Measurements from ENCODE around the gene ETV1.
"Not testable (repeated sequence)": the region's sequence is repeated elsewhere in the genome, so short reads cannot be mapped to it uniquely, and the experiment has no call there.

Gene ETV1

DNA sequence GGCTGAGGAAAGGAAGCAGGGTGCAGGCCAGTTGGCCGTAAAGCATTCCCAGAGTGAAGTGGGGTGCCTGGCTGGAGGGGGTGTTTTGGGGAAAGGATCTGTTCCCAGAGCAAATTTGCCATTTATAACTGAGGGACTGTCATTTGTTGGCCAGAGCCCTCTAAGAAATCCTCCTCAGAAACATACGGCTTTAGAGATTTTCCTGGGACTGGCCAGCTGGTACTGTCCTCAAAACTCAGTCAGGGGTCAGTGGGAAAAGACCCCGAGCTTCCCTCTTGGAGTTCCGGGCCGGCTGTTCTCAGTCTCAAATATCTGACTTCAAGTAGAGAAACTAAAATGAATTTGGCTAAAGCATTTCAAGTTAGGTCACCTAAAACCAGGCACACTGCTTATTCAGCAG lies 55.9 kb downstream of the ETV1 start:
- TF ChIP-seq, protein P1, sequence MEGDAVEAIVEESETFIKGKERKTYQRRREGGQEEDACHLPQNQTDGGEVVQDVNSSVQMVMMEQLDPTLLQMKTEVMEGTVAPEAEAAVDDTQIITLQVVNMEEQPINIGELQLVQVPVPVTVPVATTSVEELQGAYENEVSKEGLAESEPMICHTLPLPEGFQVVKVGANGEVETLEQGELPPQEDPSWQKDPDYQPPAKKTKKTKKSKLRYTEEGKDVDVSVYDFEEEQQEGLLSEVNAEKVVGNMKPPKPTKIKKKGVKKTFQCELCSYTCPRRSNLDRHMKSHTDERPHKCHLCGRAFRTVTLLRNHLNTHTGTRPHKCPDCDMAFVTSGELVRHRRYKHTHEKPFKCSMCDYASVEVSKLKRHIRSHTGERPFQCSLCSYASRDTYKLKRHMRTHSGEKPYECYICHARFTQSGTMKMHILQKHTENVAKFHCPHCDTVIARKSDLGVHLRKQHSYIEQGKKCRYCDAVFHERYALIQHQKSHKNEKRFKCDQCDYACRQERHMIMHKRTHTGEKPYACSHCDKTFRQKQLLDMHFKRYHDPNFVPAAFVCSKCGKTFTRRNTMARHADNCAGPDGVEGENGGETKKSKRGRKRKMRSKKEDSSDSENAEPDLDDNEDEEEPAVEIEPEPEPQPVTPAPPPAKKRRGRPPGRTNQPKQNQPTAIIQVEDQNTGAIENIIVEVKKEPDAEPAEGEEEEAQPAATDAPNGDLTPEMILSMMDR (IDR thresholded peaks at IDR 0.05; ENCODE audit: borderline replicate concordance, insufficient read depth, low read depth, low read length) = no peak
- H3K4me3 ChIP-seq (ENCODE audit: low read depth, low read length) = no peak overlapping the region

DNA sequence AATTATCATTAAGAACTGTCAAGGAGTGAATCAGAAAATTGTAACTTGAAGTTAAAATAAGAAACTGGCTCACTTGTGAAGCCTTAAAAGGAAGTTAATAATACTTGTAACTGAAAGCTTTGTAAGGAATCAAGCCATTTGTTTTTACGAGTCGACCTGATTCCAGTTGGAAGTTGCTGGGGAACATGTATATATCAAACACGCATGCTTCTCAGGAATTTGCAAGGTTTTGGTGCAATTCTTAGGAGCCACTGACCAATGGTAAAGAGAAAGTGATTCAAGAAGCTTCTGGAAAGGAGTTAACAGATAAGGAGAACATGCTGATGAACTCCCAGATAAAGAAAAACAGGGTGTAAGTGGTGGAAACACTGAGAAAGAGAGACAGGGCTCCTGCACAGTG lies 56.4 kb downstream of the ETV1 start:
- no peak overlapping the region for H3K4me3 ChIP-seq (ENCODE audit: low read depth, low read length)
- TF ChIP-seq, protein P1 (IDR thresholded peaks at IDR 0.05; ENCODE audit: borderline replicate concordance, insufficient read depth, low read depth, low read length) = no peak

DNA sequence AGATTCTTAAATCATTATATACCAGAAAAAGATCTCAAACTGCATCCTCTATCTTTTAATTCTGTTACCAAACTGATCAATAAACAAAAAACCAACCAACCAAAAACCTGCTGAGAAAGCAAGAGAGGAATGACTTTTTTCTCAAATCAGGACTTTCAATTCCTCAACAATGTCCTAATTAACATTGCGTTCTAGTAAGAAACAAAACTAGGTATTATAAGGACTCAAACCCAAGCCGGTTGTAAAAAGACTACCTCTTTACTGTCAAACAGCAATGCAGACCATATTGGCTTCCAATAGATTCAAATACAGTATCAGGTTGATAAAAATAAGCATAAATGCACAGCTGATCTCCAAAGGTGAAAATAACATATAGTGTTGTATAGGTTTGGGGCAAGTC lies 57.3 kb downstream of the ETV1 start:
- TF ChIP-seq, protein P1 (IDR thresholded peaks at IDR 0.05; ENCODE audit: borderline replicate concordance, insufficient read depth, low read depth, low read length) = no peak
- H3K4me3 ChIP-seq (ENCODE audit: low read depth, low read length) = no peak overlapping the region

DNA sequence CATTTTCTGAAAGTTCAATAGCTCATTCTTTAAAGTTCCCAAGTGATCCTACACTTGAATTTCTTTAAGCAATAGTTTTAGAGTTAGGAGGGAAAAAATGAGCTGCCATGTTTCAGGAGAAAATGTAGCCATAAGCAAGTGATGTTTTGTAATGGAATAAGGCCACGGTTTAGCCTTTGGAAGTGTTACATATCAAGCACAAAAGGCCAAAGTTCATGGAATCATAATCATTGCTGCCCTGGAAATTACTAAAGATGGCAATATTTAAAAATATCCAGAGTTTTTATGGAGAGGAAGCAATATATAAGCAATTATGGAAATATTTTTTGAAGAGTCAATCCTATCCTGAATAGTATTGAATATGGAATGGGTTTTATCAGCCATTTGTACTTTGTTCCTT lies 68.4 kb downstream of the ETV1 start:
- no peak overlapping the region for H3K4me3 ChIP-seq (ENCODE audit: low read depth, low read length)
- TF ChIP-seq, protein P1 (IDR thresholded peaks at IDR 0.05; ENCODE audit: borderline replicate concordance, insufficient read depth, low read depth, low read length) = no peak

DNA sequence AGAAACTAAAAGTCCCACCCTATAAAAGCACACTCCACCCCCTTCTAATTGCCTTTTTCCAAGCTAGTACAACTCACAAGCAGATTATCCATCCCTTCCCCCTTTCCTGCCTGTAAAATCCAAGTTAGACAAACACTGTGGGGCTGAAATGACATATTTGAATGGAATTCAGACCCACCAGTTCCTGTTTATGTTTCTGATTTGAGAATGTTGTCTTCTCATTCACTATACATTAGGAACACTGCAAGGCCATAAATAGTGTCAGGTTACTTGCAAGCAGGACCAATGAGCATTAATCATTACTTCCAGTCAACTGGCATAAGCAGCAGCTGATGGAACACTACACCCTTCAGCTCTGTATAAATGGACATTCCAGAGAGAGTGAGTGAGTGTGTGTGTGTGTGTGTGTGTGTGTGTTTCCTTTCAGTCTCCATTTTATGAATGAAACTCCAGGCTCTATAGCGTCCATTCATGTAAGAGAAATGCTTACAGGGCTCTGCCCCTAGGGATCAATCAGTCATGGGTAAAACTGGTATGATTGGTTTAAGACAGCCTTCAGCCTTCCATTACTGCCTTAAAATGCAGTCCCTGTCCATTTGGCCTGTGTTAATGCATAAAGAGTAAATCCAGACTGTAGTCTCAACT lies 69.3 kb downstream of the ETV1 start:
- H3K4me3 ChIP-seq (ENCODE audit: low read depth, low read length) = no peak overlapping the region
- TF ChIP-seq, protein P1 (IDR thresholded peaks at IDR 0.05; ENCODE audit: borderline replicate concordance, insufficient read depth, low read depth, low read length) = no peak

DNA sequence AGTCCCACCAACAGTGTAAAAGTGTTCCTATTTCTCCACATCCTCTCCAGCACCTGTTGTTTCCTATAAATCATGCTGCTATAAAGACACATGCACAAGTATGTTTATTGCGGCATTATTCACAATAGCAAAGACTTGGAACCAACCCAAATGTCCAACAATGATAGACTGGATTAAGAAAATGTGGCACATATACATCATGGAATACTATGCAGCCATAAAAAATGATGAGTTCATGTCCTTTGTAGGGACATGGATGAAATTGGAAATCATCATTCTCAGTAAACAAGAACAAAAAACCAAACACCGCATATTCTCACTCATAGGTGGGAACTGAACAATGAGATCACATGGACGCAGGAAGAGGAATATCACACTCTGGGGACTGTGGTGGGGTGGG lies 71.1 kb downstream of the ETV1 start:
- H3K4me3 ChIP-seq (ENCODE audit: low read depth, low read length) = not testable (repeated sequence)

DNA sequence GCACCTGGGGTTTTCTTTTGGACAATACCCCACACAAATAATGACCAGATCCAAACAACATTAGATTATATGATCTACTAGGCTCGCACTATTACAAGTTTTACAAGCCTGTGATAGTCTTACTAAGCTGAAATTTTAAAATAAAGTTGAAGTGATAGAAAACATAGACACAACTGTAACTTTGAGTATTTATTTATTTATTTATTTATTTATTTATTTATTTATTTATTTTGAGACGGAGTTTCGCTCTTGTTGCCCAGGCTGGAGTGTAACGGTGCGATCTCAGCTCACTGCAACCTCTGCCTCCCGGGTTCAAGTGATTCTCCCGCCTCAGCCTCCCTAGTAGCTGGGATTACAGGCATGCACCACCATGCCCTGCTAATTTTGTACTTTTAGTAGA lies 72.4 kb downstream of the ETV1 start:
- not testable (repeated sequence) for H3K4me3 ChIP-seq (ENCODE audit: low read depth, low read length)

DNA sequence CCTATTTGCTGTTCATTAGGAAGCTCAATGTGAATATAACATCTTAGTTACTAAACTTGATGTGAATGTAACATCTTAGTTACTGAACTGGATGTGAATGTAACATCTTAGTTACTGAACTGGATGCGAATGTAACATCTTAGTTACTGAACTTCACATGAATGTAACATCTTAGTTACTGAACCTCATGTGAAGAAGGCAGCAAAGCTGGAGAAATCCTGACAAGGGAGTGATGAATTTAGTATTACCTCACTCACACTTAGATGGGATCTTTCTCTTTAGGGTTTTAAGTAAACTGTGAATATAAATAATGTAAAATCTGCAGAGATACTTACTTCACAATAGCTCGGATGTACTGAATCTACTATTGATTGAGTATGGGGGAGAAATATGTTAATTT lies 73.6 kb downstream of the ETV1 start:
- TF ChIP-seq, protein P1 (IDR thresholded peaks at IDR 0.05; ENCODE audit: borderline replicate concordance, insufficient read depth, low read depth, low read length) = no peak
- H3K4me3 ChIP-seq (ENCODE audit: low read depth, low read length) = no peak overlapping the region

All from GM12875 (cell line).